HG02588 (cell line): ENCODE data around the gene LGALS12.

Experiments
- ATAC-seq: cut with Tn5 transposase; IDR thresholded peaks from one replicate; pipeline ENCODE4 v1.9.1; 2021; ENCODE audit warnings: mild to moderate bottlenecking, moderate library complexity; ENCODE audit not compliant: unreplicated experiment

The LGALS12 gene

DNA sequence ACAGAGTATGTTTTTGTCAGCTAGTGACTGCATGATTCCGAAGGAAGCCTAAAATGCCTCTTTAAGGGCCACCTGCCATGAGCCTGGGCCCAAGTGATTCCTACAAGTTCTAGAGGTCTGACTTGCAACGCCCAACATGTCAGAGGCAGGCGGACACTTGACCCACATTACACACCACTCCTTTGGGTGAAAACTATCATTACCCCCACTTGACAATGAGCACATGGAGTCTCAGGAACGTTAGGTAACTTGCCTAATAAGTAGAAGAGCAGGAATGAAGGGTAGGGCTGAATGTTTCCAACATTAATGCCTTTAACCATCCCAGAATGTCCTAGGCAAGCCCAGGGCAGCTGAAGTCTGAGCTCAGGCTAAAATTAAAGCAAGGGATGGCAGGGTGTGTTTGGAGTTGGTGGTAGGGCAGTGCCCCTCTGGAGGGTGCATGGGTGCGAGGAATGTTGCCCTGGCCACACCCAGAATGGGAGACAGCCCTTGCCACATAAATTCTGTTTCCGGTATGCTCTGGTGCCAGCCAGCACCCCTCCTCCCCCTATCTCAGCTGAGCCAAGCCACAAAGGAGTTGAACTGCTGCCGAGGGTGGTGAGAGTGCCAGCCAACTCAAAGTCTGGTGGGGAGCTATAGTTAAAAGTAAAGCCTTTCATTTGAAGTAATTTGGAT is 54.8 kb downstream of the LGALS12 start:
- ATAC-seq = no peak

DNA sequence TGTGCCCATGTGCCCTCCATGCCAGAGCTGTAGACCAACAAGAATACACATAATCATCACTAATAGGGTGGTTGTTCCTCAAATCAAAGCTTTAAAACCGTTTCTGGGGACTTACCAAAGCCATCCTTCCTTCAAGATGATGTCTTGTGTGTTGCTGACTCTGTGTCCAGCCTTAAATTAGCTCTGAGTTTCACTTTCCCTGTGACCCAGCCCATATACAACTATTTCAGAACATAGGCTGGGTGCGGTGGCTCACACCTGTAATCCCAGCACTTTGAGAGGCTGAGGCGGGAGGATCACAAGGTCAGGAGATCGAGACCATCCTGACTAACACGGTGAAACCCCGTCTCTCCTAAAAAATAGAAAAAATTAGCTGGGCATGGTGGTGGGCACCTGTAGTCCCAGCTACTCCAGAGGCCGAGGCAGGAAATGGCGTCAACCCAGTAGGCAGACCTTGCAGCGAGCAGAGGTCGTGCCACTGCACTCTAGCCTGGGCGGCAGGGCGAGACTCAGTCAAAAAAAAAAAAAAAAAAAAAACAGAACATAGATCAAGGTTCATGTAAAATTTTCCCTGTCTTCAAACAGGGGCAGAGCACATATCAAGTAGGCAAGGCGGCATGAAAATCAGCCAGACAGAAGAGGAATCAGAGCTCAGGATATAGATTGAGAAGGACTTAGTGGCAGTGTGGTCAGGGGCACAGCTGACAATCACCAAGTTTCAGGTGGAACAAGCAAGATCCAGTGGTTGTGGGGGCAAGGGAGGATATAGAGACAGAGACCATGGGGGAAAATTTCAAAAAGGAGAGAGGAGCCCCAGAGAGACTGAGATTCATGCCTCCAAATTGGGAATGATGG is 57.5 kb downstream of the LGALS12 start, which contains the start of gene PLAAT2:
Gene PLAAT2 (minus strand): TSS at position 179 of the 855 bp plus-strand sequence. CDS start 55 bp downstream, at position 124.
- no peak for ATAC-seq

DNA sequence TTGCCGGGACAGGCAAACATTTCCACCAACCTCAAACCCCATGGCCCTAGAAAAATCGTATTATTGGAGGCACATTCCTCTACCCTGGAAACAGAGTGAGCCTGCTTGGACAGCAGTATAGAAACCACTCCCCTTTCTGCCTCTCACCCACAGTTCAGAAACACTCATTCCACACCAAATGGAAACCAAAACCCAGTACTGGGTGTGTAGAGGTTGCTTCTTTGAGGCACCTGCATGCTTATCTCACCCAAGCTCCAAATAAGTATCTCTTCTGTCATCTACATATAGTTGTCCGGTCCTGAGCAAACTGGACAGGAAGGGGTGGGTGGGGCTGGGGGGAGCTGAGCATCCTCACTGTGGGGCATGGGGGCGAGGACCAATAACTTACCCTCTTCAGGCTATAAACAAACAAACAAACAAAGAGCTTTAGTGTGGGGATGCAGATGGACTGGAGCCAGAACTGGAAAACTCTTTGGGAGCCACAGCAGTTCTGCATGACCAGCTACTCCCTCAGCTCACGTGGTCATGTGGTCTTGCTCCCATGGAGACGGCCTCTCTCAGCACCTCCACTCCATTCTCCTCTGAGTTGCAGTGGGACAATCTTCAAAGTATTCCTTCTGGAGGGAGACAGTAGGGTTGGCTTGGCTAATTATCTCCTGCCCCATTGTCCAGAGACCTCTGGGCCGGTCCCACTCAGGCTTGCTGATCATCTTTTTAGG is 58.3 kb downstream of the LGALS12 start:
- peak; percentile 71 for ATAC-seq

DNA sequence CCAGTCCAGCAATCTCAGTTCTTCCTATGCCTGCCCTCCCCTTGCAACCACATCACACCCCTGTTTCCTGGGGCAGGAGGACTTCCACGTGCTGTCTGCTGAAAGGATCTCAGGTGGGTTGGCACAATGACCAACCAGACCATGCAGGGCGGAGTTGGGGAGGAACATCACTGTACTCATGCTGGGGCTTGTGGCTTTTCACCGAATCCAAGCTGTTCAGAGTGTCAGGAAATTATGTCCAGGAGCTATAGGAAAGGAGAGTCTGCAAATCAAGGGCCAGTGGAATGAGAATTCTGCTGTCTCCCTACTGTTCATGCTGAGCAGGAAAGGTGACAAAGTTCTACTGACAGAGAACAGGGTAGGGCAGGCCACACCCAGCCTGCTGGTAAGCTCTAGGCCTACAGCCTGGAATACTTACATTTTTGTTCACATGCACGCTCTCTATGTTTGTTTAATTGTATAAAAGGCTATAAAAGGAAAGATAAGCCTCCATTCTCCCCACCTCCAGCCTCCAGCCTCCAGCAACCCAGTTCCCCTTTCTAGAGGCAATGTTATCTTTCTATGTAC is 59.0 kb downstream of the LGALS12 start:
- ATAC-seq = no peak
